IPS-15b (cell line): ENCODE measurements around the gene F2RL3.

Experiments
- H3K27me3 ChIP-seq: one replicate; pipeline ENCODE4 v1.6.1; 2013; ENCODE audit warnings: low read length; ENCODE audit not compliant: control insufficient read depth, insufficient read depth
- H3K36me3 ChIP-seq: one replicate; pipeline ENCODE4 v1.6.1; 2013; ENCODE audit warnings: low read length; ENCODE audit not compliant: control insufficient read depth, insufficient read depth
- H3K4me1 ChIP-seq: one replicate; pipeline ENCODE4 v1.6.1; 2013; ENCODE audit warnings: mild to moderate bottlenecking, low read length; ENCODE audit not compliant: control insufficient read depth, insufficient read depth
- H3K4me3 ChIP-seq: one replicate; pipeline ENCODE4 v1.5.1; 2013; ENCODE audit warnings: low read depth, low read length
- H3K9ac ChIP-seq: one replicate; pipeline ENCODE4 v1.6.1; 2013; ENCODE audit warnings: low read depth, mild to moderate bottlenecking, low read length
- H3K9me3 ChIP-seq: one replicate; pipeline ENCODE4 v1.6.1; 2013; ENCODE audit warnings: mild to moderate bottlenecking, low read length; ENCODE audit not compliant: control insufficient read depth, insufficient read depth

F2RL3 gene

DNA sequence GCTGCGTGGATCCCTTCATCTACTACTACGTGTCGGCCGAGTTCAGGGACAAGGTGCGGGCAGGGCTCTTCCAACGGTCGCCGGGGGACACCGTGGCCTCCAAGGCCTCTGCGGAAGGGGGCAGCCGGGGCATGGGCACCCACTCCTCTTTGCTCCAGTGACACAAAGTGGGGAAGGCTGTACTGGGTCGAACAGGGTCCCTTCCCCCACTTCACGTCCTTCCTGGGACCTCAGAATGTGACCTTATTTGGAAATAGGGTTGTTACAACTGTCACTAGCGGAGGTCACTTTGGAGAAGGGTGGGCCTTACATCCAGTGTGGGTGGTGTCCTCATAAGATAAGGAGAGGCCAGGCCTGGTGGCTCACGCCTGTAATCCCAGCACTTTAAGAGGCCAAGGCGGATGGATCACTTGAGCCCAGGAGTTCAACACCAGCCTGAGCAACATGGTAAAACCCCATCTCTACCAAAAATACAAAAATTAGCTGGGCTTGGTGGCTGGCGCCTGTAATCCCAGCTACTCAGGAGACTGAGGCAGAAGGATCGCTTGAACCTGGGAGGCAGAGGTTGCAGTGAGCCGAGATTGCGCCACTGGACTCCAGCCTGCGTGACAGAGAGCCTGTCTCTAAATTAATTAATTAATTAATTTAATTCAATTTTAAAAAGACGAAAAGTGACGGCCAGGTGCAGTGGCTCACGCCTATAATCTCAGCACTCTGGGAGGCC, 1.8 kb downstream of the F2RL3 start:
- Histone ChIP-seq H3K9ac (no peak overlapping the region), H3K36me3 (no peaks in the 10 kb centered on the region), H3K27me3 (peaks cover 3% of the 10 kb centered on the region), H3K4me3 (no peak overlapping the region), H3K4me1 (peaks cover 2% of the 10 kb centered on the region), H3K9me3 (no peaks in the 10 kb centered on the region)

DNA sequence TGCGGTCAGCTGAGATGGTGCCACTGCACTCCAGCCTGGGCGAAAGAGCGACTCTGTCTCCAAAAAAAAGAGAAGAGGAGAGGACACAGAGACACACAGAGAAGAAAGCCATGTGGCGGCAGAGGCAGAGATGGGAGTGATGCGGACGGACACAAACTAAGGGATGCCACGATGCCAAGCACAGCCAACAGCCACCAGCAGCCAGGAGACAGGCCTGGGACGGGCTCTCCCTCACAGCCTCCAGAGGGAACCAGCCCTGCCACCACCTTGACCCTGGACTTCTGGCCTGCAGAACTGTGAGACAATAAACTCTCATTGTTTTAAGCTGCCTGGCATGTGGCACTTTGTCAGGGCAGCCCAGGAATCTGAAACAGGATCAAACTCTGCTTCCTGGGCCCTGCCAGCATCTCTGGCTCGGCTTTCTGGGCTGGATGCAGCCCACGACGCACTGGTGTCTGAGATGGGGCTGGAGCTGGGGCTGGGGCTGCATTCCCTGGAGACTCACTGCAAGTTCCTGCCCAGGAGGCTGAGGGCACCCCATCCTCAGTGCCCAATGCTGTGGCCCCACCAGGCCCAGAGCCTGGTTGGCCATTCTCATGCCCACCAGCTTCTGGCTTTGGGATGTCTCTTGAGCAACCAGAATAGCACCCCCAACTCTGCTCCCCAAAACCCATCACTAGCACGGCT, 3.0 kb downstream of the F2RL3 start:
- peaks cover 3% of the 10 kb centered on the region for H3K4me1 ChIP-seq
- no peak overlapping the region for H3K9ac ChIP-seq
- no peak overlapping the region for H3K4me3 ChIP-seq

DNA sequence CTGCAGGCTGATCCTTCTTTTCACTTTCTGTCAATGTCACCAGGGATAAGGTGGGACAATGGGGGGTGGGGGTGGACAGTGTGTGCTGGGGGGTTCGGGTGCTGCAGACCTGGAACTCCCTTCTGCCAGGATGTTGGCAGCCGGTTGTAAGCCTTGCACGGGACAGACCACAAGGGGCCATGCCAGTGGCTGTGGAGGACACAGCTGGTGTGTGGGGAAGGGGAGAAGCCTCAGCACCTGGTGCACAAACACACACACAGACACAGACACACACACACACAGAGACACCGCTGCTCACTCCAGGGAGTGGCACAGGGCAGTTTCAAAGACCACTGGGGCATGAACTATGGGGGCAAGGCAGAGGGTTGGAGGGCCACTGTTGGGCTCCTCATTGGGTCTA, 3.6 kb downstream of the F2RL3 start:
- Histone ChIP-seq H3K9ac (no peak overlapping the region), H3K4me1 (peaks cover 3% of the 10 kb centered on the region), H3K27me3 (peaks cover 3% of the 10 kb centered on the region), H3K4me3 (no peak overlapping the region), H3K9me3 (no peaks in the 10 kb centered on the region), H3K36me3 (no peaks in the 10 kb centered on the region)

More for the DNA sequence above, 3.0 kb downstream of the F2RL3 start:
- Histone ChIP-seq H3K27me3 (peaks cover 3% of the 10 kb centered on the region), H3K9me3 (no peaks in the 10 kb centered on the region), H3K36me3 (no peaks in the 10 kb centered on the region)

DNA sequence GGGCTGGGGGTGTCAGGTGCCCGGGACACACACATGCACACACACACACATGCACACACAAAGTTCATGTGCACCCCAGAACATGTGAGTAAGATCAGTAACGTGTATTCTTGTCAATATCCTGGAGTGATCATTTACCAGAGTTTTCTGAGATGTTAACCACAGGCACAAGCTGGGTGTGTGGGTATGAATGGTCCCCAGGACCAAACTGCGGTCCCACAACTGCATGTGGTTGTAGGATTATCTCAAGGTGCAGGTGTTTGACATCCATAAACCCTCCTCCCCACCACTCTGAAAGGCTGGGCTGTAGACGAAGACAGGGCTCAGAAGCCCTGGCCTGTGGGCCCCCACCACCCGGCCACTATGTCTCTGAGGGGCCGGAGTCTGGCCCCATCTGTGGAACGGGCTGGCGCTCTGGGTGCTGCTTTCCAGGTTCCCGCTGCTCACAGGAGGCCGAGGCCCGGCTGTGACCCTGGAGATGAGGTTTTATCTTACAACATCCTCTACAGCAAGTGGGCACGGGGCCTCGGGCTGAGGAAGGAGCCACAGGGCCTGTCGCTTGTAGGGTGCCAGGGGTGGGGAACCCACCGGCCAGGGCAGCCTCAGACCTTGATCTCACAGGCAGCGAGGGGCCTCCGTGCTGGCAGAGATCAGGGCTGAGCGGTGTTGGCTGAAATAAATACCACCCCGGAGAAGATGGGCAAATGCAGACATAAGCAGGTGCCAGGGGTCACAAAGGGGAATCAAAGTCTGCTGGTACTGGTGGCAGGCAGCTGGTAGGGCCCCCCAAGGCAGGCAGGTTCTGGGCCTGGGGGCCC, 4.3 kb downstream of the F2RL3 start:
- Histone ChIP-seq H3K4me3 (no peak overlapping the region), H3K36me3 (no peaks in the 10 kb centered on the region), H3K4me1 (peaks cover 3% of the 10 kb centered on the region), H3K9me3 (no peaks in the 10 kb centered on the region), H3K9ac (no peak overlapping the region), H3K27me3 (peaks cover 6% of the 10 kb centered on the region)

DNA sequence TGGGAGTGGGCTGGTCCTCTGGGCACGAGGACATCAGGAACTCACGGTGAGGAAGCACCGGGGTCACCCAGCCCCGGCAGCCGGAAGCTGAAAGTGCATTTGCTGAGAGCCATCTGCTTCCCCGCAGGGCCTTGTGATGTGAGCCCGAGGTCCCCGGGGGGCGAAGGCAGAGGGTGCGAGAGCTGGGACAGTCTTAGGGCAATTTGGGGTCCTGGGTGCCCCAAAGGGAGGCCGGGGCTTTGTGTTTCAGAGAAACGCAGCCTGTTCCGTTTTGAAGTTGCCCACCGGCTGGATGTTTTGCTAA, 4.8 kb downstream of the F2RL3 start:
- Histone ChIP-seq H3K4me3 (no peak overlapping the region), H3K9ac (no peak overlapping the region), H3K27me3 (peaks cover 11% of the 10 kb centered on the region), H3K36me3 (no peaks in the 10 kb centered on the region), H3K9me3 (no peaks in the 10 kb centered on the region), H3K4me1 (peaks cover 3% of the 10 kb centered on the region)

DNA sequence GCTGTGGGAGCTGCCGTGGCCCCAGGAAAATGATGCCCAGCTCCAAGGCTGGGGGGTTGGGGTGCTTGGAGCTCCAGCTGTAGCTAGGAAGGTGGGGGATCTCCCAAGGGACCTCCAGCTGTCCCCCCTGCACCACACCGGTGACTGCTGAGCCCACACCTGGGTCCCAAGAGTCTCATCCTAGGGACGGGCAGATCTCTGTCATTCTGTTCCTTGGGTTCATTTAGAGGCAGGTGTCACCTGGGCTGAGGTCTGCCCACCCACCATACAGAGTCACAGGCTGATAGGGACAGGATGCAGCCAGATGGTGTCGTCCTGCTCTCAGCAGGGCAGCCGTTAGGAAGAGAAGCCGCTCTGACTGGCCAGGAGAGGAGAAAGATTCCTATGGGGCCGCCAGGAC, 5.3 kb downstream of the F2RL3 start:
- H3K9me3 ChIP-seq: no peaks in the 10 kb centered on the region
- H3K36me3 ChIP-seq: no peaks in the 10 kb centered on the region
- peaks cover 3% of the 10 kb centered on the region for H3K4me1 ChIP-seq
- no peak overlapping the region for H3K9ac ChIP-seq
- peaks cover 12% of the 10 kb centered on the region for H3K27me3 ChIP-seq
- no peak overlapping the region for H3K4me3 ChIP-seq

DNA sequence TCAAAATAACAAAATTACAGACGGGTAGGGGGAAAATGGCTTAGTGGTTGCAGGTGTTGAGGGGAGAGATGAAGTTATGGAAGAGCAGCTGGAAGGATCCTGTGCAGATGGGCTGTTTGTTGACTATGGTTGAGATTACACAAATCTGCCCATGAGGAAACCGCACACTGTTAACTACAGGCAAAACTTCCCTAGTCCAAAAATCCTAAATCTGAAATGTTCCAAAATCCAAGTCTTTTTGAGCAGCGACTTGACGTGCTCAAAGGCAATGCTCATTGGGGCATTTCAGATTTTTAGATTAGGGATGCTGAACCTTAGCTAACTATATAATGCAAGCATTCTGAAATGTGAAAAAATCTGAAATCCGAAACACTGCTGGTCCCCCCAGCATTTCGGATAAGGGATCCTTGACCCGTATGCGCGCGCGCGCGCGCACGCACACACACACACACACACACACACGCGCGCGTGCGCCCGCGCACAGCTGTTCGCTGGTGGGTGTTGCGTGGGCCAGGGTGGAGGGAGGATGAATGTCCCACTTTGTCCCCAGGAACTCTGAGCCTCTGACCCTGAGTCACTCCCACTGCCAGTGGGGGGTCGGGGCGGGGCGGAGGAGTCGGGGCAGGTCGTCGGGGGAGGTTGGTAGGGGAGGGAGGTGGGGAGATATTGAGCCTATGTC, 6.8 kb downstream of the F2RL3 start:
- peaks cover 3% of the 10 kb centered on the region for H3K4me1 ChIP-seq
- no peak overlapping the region for H3K9ac ChIP-seq
- no peaks in the 10 kb centered on the region for H3K9me3 ChIP-seq
- peaks cover 12% of the 10 kb centered on the region for H3K27me3 ChIP-seq
- no peaks in the 10 kb centered on the region for H3K36me3 ChIP-seq
- H3K4me3 ChIP-seq: peak overlapping the region; percentile 65

DNA sequence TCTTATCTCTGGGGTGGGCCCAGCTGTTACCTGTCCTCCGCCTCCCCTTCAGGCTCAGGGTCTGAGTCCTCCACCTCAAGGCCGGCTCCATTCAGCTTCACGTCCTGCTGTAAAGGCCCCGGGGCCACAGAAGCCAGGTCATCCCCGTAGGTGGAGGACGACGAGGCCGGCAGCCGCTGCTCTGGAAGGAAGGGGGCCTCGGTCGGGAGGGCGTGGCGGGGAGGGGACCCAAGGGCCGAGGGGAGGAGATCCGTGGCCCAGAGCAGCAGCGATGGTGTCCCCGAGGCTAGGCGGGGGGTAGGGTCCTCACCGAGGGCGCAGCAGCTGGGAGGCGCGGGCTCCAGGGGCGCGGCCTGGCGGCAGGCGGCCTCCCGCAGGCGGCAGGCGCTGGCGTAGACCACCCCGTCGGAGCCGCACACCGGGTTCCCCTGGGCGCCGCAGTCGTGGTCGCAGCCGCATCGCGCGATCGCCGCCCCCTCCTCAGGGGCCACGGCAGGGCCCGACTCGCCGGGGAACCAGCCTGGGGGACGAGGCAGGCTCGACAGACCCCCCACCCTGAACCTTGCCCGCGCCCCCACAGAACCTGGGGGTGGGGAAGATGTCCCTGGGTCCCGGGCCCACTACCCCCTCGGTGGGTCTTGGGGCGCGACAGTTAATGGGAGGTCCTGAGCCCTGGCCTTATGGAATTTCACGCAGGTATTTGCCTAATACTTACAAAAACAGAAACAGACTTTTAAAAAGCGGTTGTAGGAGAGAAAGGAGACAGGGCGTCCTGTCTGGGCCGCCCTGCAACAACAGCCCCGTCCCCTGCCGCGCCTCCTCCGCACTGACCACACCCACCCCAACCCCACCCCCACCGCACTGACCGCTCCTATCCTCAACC, 7.6 kb downstream of the F2RL3 start:
- no peaks in the 10 kb centered on the region for H3K9me3 ChIP-seq
- H3K27me3 ChIP-seq: peaks cover 12% of the 10 kb centered on the region
- H3K9ac ChIP-seq: no peak overlapping the region
- H3K4me1 ChIP-seq: peaks cover 3% of the 10 kb centered on the region
- H3K36me3 ChIP-seq: no peaks in the 10 kb centered on the region
- peak overlapping the region; percentile 65 for H3K4me3 ChIP-seq

DNA sequence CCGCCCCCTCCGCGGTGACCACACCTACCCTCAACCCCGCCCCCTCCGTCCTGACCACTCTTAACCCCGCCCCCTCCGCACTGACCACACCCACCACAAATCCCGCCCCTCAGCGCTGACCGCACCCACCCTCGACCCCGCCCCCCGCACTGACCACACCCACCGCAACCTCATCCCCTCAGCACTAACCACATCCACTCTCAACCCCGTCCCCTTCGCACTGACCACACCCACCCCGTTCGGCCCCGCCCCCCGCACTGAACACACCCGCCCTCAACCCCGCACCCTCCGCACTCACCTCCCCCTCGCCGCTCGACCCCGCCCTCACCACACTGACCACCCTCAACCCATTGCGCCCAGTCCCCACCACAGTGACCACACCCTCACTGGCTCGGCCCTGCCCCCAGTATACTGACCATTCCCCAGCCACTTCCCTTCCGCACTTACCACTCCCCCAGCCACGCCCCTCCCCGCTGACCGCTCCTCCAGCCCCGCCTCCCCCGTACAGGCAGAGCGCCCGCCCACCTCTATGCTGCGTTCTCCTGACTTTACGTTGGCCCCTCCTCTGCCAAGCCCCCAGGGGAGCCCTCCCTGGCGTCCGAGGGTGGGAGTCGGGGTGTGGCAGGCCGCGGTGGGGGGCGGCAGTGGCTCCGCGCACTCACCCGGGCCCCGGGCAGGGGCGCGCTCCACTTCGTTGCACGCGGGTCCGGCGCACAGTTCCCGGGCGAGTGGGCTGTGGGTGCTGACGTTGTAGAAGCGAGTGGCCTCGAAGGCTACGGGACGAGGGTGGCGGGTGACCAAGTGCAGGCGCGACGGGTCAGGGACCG, 8.4 kb downstream of the F2RL3 start:
- Histone ChIP-seq H3K36me3 (no peaks in the 10 kb centered on the region), H3K9ac (no peak overlapping the region), H3K9me3 (no peaks in the 10 kb centered on the region), H3K27me3 (peaks cover 12% of the 10 kb centered on the region), H3K4me1 (peaks cover 3% of the 10 kb centered on the region), H3K4me3 (peak overlapping the region; percentile 56)

DNA sequence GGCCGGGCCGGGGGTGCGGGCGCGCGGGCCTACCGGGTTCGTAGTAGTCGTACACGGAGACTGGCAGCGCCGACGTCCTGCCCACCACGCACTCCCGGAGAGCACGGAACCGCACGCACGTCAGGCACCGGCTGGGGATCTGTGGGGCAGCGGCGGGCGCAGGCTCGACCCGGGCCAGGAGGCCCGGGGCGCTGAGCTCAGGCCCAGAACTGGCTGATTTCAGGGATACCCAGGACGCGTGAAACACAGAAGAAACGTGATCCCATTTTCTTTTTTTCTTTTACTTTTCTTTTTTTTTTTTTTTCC, 9.0 kb downstream of the F2RL3 start:
- Histone ChIP-seq H3K27me3 (peaks cover 12% of the 10 kb centered on the region), H3K4me1 (peaks cover 3% of the 10 kb centered on the region), H3K9me3 (no peaks in the 10 kb centered on the region), H3K4me3 (peak overlapping the region; percentile 56), H3K9ac (no peak overlapping the region), H3K36me3 (no peaks in the 10 kb centered on the region)
